ENCODE results near the gene FOXD4L3. TPM values are rescaled to one million over a fixed set of nuclear protein-coding genes. Genes with fewer than 3 reads are reported as not detected.

FOXD4L3 gene
- total RNA-seq, 1 donor from 2014 or later = not detected

Other genes with a start within 250 kb of the FOXD4L3 start
- 43.4 and 53.1 TPM in 2 replicates for gene ZNG1C, start 60.9 kb upstream of the FOXD4L3 start, total RNA-seq
- not detected in 2 replicates for gene PGM5, start 53.7 kb downstream of the FOXD4L3 start, total RNA-seq
- not detected in 2 replicates for gene TMEM252, start 238.0 kb downstream of the FOXD4L3 start, total RNA-seq

All from activated B cell treated with CpG ODN at 0.5 μM for 24 hours (primary cell).